K562 (cell line): ENCODE data around the gene HECA. TPM values are rescaled to one million over a fixed set of nuclear protein-coding genes. Genes with fewer than 3 reads are reported as not detected.

ENCODE experiments used
- ATAC-seq: fragments of 200-7000 bp; cut with Tn5 transposase; 3 replicates; pipeline ENCODE4 v1.9.1; 2020; ENCODE audit warnings: moderate library complexity
- BruUV-seq: library from RNA; stranded (reverse); fragments of 400-500 nt; replicated peaks from 2 replicates; lab custom pipeline; 2021; lab: Mats Ljungman, UMichigan
- CTCF ChIA-PET: fragments of 300-600 bp; formaldehyde crosslinking; extraction: SDS; loops from one replicate; lab custom pipeline; 2021; ENCODE audit warnings: low intra/inter-chr PET ratio; lab: Yijun Ruan, JAX
- POLR2A ChIA-PET: fragments of 300-600, 350-650 bp; sonication (Branson Sonifier 250); formaldehyde crosslinking; extraction: SDS; loops from one replicate; lab custom pipeline; 2021; ENCODE audit warnings: antibody characterized with exemption, inconsistent platforms; lab: Yijun Ruan, JAX
- DNase-seq, 4 experiments: peaks; one replicate each; pipeline versions ENCODE4 v3.0.0 to v3.0.0-alpha.2; 2011 to 2018; ENCODE audit warnings: low spot score in 3 of 4, mixed read lengths in 3 of 4; ENCODE audit errors: extremely low read depth in 1 of 4
- FAIRE-seq: peaks from 2 replicates; lab custom pipeline; 2011; peaks lifted over from hg19 to GRCh38; lab: Jason Lieb, UNC
- H2AFZ ChIP-seq: 2 replicates; pipeline ENCODE4 v1.6.0; 2011; ENCODE audit warnings: low read depth, low read length, control low read depth, inconsistent platforms
- H3K27ac ChIP-seq: fragments of 200-600 bp; 3 replicates; pipeline ENCODE4 v1.8.0; 2011; ENCODE audit warnings: low read depth, mild to moderate bottlenecking, control low read depth, inconsistent platforms, low read length, moderate library complexity, mixed read lengths; ENCODE audit errors: extremely low read depth
- H3K27me3 ChIP-seq, 2 experiments: fragments of 300-600 bp in 1 of 2; 2 replicates in 1 of 2; 3 replicates in 1 of 2; pipeline versions ENCODE4 v1.6.0 to v1.8.0; 2011; ENCODE audit warnings: inconsistent platforms in 2 of 2, low read length in 2 of 2, mild to moderate bottlenecking in 1 of 2, mixed read lengths in 1 of 2, moderate library complexity in 1 of 2; ENCODE audit not compliant: control insufficient read depth in 2 of 2, insufficient read depth in 2 of 2
- H3K36me3 ChIP-seq: fragments of 300-600 bp; 3 replicates; pipeline ENCODE4 v1.8.0; 2011; ENCODE audit warnings: mild to moderate bottlenecking, low read length, inconsistent platforms; ENCODE audit not compliant: control insufficient read depth, insufficient read depth
- H3K4me1 ChIP-seq, 2 experiments: fragments of 200-600 bp in 1 of 2; replicated peaks in 1 of 2; 2 replicates in 1 of 2; 3 replicates in 1 of 2; pipeline versions ENCODE4 v1.5.1 to v1.8.0; 2011; ENCODE audit warnings: inconsistent platforms in 2 of 2, low read length in 2 of 2, mild to moderate bottlenecking in 1 of 2, mixed read lengths in 1 of 2, moderate library complexity in 1 of 2; ENCODE audit not compliant: control insufficient read depth in 2 of 2, insufficient read depth in 2 of 2
- H3K4me2 ChIP-seq: 2 replicates; pipeline ENCODE4 v1.6.1; 2011; ENCODE audit warnings: low read length, control low read depth, inconsistent platforms, mixed read lengths; ENCODE audit not compliant: insufficient read depth
- H3K4me3 ChIP-seq: fragments of 200-600 bp; sonication (generic), shearing (Covaris generic); 2 replicates; pipeline ENCODE4 v1.5.1; 2016; ENCODE audit warnings: control low read depth, inconsistent platforms
- H3K79me2 ChIP-seq: fragments of 200-600 bp; 3 replicates; pipeline ENCODE4 v1.8.0; 2011; ENCODE audit warnings: low read length, inconsistent platforms; ENCODE audit not compliant: control insufficient read depth, insufficient read depth
- H3K9ac ChIP-seq, 2 experiments: 2 replicates each; pipeline versions ENCODE4 v1.6.0 to v1.6.1; 2011; ENCODE audit warnings: low read depth in 2 of 2, low read length in 2 of 2, control low read depth in 1 of 2, inconsistent platforms in 1 of 2, mild to moderate bottlenecking in 1 of 2, mixed read lengths in 1 of 2; ENCODE audit not compliant: insufficient read depth in 1 of 2
- H3K9me1 ChIP-seq: one replicate; pipeline ENCODE4 v1.6.0; 2011; ENCODE audit warnings: inconsistent platforms, mild to moderate bottlenecking, low read length, moderate library complexity; ENCODE audit not compliant: control insufficient read depth, insufficient read depth
- H3K9me3 ChIP-seq: replicated peaks from 2 replicates; pipeline ENCODE4 v1.5.1; 2011; ENCODE audit warnings: low read depth, low read length, inconsistent platforms; ENCODE audit not compliant: control insufficient read depth, insufficient read depth
- H4K20me1 ChIP-seq: replicated peaks from 2 replicates; pipeline ENCODE4 v1.6.1; 2011; ENCODE audit warnings: low read length, inconsistent platforms, mixed read lengths; ENCODE audit not compliant: control insufficient read depth, insufficient read depth
- CAMTA2 ChIP-seq: fragments of 250-450 bp; sonication (Bioruptor Pico); conservative IDR thresholded peaks from 2 replicates; pipeline ENCODE4 v1.5.1; 2022
- CC2D1A ChIP-seq: fragments of 450-650 bp; IDR thresholded peaks from 2 replicates; pipeline ENCODE4 v1.6.1; 2017; ENCODE audit warnings: mild to moderate bottlenecking
- CEBPB ChIP-seq: fragments of 450-650 bp; IDR thresholded peaks from 2 replicates; pipeline ENCODE4 v1.6.1; 2016; ENCODE audit warnings: missing genetic modification characterization, missing compliant biosample characterization
- CSDE1 ChIP-seq, 2 experiments: fragments of 450-650 bp; IDR thresholded peaks; 2 replicates each; pipeline ENCODE4 v1.6.1; 2016; ENCODE audit warnings: mild to moderate bottlenecking in 1 of 2
- FOXA3 ChIP-seq, 2 experiments: fragments of 450-650 bp in 1 of 2; sonication (generic) in 1 of 2; formaldehyde crosslinking; IDR thresholded peaks in 1 of 2; conservative IDR thresholded peaks in 1 of 2; 2 replicates each; pipeline versions ENCODE4 v1.4.0 to v1.8.0; 2020 to 2022; ENCODE audit warnings: mild to moderate bottlenecking in 2 of 2, missing genetic modification reagents in 1 of 2
- GABPA ChIP-seq: fragments of 200-800 bp; sonication (Bioruptor generic); conservative IDR thresholded peaks from 2 replicates; pipeline ENCODE4 v1.6.1; 2016; ENCODE audit warnings: low read depth, missing genetic modification characterization, missing compliant biosample characterization
- MAFG ChIP-seq: fragments of 450-650 bp; conservative IDR thresholded peaks from 2 replicates; pipeline ENCODE4 v1.6.1; 2016; ENCODE audit warnings: missing genetic modification characterization, missing compliant biosample characterization
- TAF15 ChIP-seq: fragments of 200-400 bp; formaldehyde crosslinking; IDR thresholded peaks from 2 replicates; pipeline ENCODE4 v1.6.1; 2017; ENCODE audit warnings: mild to moderate bottlenecking, low read depth, low read length, moderate library complexity
- TCF7L2 ChIP-seq: fragments of 150-350 bp; IDR thresholded peaks from 2 replicates; pipeline ENCODE4 v1.6.1; 2016; ENCODE audit warnings: low read depth, mild to moderate bottlenecking, low read length, moderate library complexity
- ZNF121 ChIP-seq: sonication (generic); formaldehyde crosslinking; conservative IDR thresholded peaks from 2 replicates; pipeline ENCODE4 v1.8.0; 2022; ENCODE audit warnings: missing genetic modification reagents
- ZNF316 ChIP-seq: fragments of 450-650 bp; IDR thresholded peaks from 2 replicates; pipeline ENCODE4 v1.6.1; 2016
- WGBS: fragments of 100-300 bp; shearing (Covaris generic); methylation state at CpG from one replicate; pipeline ENCODE4 v1.1.6; 2016; ENCODE audit warnings: low coverage, mixed read lengths; ENCODE audit not compliant: insufficient coverage; ENCODE audit errors: missing lambda C conversion rate; 5-methylcytosine and 5-hydroxymethylcytosine counted together
- in situ Hi-C: fragments of 300-500 bp; cut with MboI; formaldehyde crosslinking; loops from 4 replicates; pipeline ENCODE4 v1.15.0; 2018; ENCODE audit warnings: inconsistent platforms, mixed read lengths
- intact Hi-C: fragments of 100-400 bp; cut with micrococcal nuclease; formaldehyde crosslinking; loops from 2 replicates; pipeline ENCODE4 v1.14.2; 2022
- polyA plus RNA-seq, 8 experiments: library from polyadenylated mRNA; depleted of rRNA in 4 of 8; stranded (reverse) in 5 of 8; unstranded in 3 of 8; fragments of >200 nt; fragmentation: Nextera tagmentation in 2 of 8; fragmentation: Illumina TruSeq in 1 of 8; extraction: Ambion mirVana in 2 of 8; extraction: Trizol in 1 of 8; gene quantifications; 2 replicates each; pipeline versions ENCODE4 v1.2.1 to v1.2.3, GENCODE V29; 2011 to 2014; ENCODE audit warnings: inconsistent platforms in 1 of 8, missing spikeins in 1 of 8
- total RNA-seq, 7 experiments: library from RNA; depleted of rRNA in 6 of 7; stranded (reverse); fragments of >200 nt in 6 of 7; fragmentation: Illumina TruSeq in 2 of 7; extraction: Trizol in 2 of 7; gene quantifications; 2 replicates each; pipeline versions ENCODE4 v1.2.1 to v1.2.3, GENCODE V29; 2011 to 2021; ENCODE audit warnings: low replicate concordance in 1 of 7
- TF ChIP-seq, protein P1 (sequence below): fragments of 250-450 bp; sonication (Bioruptor Pico); IDR thresholded peaks from 2 replicates; pipeline ENCODE4 v1.8.0; 2022; ENCODE audit warnings: moderate library complexity, mild to moderate bottlenecking, inconsistent platforms
- TF ChIP-seq, protein P2 (sequence below), 2 experiments: fragments of 250-450 bp in 1 of 2; fragments of 450-650 bp in 1 of 2; sonication (Bioruptor Pico) in 1 of 2; IDR thresholded peaks; 2 replicates each; pipeline versions ENCODE4 v1.6.1 to v1.8.0; 2016 to 2021; ENCODE audit warnings: mild to moderate bottlenecking in 2 of 2, moderate library complexity in 2 of 2, missing compliant biosample characterization in 1 of 2, missing genetic modification characterization in 1 of 2
- TF ChIP-seq, protein P3 (sequence below): fragments of 450-650 bp; IDR thresholded peaks from 2 replicates; pipeline ENCODE4 v1.6.1; 2016; ENCODE audit warnings: antibody characterized with exemption
- TF ChIP-seq, protein P4 (sequence below): sonication (generic); formaldehyde crosslinking; IDR thresholded peaks from 2 replicates; pipeline ENCODE4 v1.5.0; 2020; ENCODE audit warnings: missing genetic modification reagents
- TF ChIP-seq, protein P5 (sequence below): IDR thresholded peaks from 2 replicates; pipeline ENCODE4 v1.6.1; 2014; ENCODE audit warnings: antibody characterized with exemption

The HECA gene
- total and polyA plus RNA-seq, 9 of the 15 experiments (the other 6 are each of a cell fraction or from before 2014, with no cell fraction given) = 0.31 to 2.3 (median 1.1) TPM

DNA sequence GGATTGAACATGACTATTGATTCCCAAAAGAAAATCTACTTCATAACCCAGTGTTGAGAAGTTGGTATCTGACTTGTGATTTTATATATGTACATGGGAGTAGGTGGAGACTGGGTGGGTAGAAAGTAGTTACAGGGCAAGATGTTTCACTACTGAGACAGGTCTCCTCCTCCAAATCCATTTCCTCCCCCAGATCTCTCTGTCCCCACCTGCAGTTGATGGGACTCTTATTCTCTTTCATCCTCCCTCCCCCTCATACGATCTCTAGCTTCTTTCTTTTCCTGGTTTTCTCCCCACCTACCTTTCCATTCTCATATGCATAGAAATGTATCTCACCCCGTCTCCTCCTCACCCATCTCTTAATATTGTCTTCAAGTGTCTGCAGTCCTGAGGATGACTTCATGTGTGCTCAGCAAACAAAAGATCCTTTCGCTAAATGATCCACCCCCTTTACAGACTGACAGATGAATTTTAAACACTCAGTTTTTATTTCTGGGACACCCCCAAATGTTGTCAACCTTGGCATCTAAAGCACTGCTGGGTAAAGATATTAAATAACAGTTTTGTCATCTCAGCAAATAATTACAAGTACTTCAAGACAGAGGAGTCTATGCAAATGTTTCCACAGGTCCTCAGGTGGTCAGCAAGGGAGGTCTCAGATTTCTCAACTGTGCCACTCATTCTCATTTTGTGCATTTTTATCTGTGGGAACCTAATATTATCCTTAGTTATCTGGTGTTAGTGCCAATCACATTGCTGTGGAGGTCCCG is 18.7 kb upstream of the HECA start:
- intact Hi-C loops (no loop called here), in situ Hi-C loops (no loop called here)
- POLR2A ChIA-PET = interaction anchor here (0.7 kb wide), 1 partner anchor 10 kb away, joined by 3 read pairs; no protein-coding TSS in a partner anchor
- Histone ChIP-seq H3K27ac (no peak overlapping the region), H2AFZ (no peak overlapping the region), H3K4me3 (no peak overlapping the region), H3K27me3 (no peaks in the 10 kb centered on the region), H3K4me2 (no peak overlapping the region), H3K36me3 (no peaks in the 10 kb centered on the region), H3K9me1 (no peaks in the 10 kb centered on the region), H3K9me3 (peaks cover 6% of the 10 kb centered on the region), H4K20me1 (no peaks in the 10 kb centered on the region), H3K9ac (no peak overlapping the region), H3K79me2 (no peaks in the 10 kb centered on the region), H3K4me1 (no peaks in the 10 kb centered on the region)
- CTCF ChIA-PET = no interaction called here
- BruUV-seq = no TSS peak
- ATAC-seq = no peak
- DNase-seq = no peak
- FAIRE-seq = no peak
- WGBS = 3% methylated on average over 4 of the region's 4 CpGs
- TF ChIP-seq CC2D1A (no peak), CAMTA2 (no peak), FOXA3 (CRISPR knock-in tag; conservative IDR thresholded peaks at IDR 0.05 in 1 of 2, IDR thresholded peaks at IDR 0.05 in 1 of 2) (no peak), CEBPB (tag) (no peak), CSDE1 (IDR thresholded peaks at IDR 0.05) (no peak), TAF15 (no peak), GABPA (tag) (no peak), ZNF316 (peak; percentile 74), MAFG (tag) (peak; percentile 36), TCF7L2 (no peak), ZNF121 (CRISPR knock-in tag) (no peak)
- TF ChIP-seq, protein P1, sequence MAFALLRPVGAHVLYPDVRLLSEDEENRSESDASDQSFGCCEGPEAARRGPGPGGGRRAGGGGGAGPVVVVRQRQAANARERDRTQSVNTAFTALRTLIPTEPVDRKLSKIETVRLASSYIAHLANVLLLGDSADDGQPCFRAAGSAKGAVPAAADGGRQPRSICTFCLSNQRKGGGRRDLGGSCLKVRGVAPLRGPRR (CRISPR knock-in tag) = no peak
- TF ChIP-seq, protein P2, sequence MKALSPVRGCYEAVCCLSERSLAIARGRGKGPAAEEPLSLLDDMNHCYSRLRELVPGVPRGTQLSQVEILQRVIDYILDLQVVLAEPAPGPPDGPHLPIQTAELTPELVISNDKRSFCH (CRISPR knock-in tag; IDR thresholded peaks at IDR 0.05) = no peak
- TF ChIP-seq, protein P2 (tag; IDR thresholded peaks at IDR 0.05) = no peak
- TF ChIP-seq, protein P3, sequence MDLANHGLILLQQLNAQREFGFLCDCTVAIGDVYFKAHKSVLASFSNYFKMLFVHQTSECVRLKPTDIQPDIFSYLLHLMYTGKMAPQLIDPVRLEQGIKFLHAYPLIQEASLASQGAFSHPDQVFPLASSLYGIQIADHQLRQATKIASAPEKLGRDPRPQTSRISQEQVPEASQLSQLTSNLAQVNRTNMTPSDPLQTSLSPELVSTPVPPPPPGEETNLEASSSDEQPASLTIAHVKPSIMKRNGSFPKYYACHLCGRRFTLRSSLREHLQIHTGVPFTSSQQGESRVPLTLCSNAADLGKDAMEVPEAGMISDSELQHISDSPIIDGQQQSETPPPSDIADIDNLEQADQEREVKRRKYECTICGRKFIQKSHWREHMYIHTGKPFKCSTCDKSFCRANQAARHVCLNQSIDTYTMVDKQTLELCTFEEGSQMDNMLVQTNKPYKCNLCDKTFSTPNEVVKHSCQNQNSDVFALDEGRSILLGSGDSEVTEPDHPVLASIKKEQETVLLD = no peak
- TF ChIP-seq, protein P4, sequence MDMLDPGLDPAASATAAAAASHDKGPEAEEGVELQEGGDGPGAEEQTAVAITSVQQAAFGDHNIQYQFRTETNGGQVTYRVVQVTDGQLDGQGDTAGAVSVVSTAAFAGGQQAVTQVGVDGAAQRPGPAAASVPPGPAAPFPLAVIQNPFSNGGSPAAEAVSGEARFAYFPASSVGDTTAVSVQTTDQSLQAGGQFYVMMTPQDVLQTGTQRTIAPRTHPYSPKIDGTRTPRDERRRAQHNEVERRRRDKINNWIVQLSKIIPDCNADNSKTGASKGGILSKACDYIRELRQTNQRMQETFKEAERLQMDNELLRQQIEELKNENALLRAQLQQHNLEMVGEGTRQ (CRISPR knock-in tag) = no peak
- TF ChIP-seq, protein P5, sequence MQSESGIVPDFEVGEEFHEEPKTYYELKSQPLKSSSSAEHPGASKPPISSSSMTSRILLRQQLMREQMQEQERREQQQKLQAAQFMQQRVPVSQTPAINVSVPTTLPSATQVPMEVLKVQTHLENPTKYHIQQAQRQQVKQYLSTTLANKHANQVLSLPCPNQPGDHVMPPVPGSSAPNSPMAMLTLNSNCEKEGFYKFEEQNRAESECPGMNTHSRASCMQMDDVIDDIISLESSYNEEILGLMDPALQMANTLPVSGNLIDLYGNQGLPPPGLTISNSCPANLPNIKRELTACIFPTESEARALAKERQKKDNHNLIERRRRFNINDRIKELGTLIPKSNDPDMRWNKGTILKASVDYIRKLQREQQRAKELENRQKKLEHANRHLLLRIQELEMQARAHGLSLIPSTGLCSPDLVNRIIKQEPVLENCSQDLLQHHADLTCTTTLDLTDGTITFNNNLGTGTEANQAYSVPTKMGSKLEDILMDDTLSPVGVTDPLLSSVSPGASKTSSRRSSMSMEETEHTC = no peak
